Breast epithelium (tissue), 4 donors: ENCODE data around the gene POLN. TPM values are rescaled to one million over a fixed set of nuclear protein-coding genes. Genes with fewer than 3 reads are reported as not detected.

Source experiments
- DNase-seq, 2 donors: peaks; one replicate each; pipeline ENCODE4 v3.0.0-alpha.2; 2019; ENCODE audit warnings: low spot score in 2 of 2
- H3K27ac ChIP-seq, 2 donors: fragments of 200-600 bp; sonication (generic) in 1 of 2; one replicate each; pipeline ENCODE4 v1.5.1; 2016 to 2019; ENCODE audit warnings: mild to moderate bottlenecking in 1 of 2
- H3K27me3 ChIP-seq, 2 donors: fragments of 200-600 bp; sonication (generic) in 1 of 2; one replicate each; pipeline versions ENCODE4 v1.5.1 to v1.6.0; 2017 to 2019; ENCODE audit warnings: control low read depth in 1 of 2, mild to moderate bottlenecking in 1 of 2
- H3K36me3 ChIP-seq: fragments of 200-600 bp; one replicate; pipeline ENCODE4 v1.5.1; 2019
- H3K4me1 ChIP-seq, 2 donors: fragments of 200-600 bp; sonication (generic); one replicate each; pipeline ENCODE4 v1.5.1; 2016 to 2019; ENCODE audit warnings: control low read depth in 1 of 2
- H3K4me3 ChIP-seq, 3 donors: fragments of 200-600 bp; sonication (generic); 1 replicate in 2 of 3; 2 replicates in 1 of 3; pipeline ENCODE4 v1.5.1; 2016 to 2019; ENCODE audit warnings: mild to moderate bottlenecking in 3 of 3, moderate library complexity in 2 of 3
- H3K9me3 ChIP-seq, 2 donors: fragments of 200-600 bp; sonication (generic) in 1 of 2; one replicate each; pipeline ENCODE4 v1.5.1; 2016 to 2019; ENCODE audit warnings: control low read depth in 1 of 2
- CTCF ChIP-seq, 3 donors: fragments of 450-650 bp; IDR thresholded peaks; one replicate each; pipeline ENCODE4 v1.5.1; 2016 to 2017; ENCODE audit warnings: antibody characterized with exemption in 3 of 3, mild to moderate bottlenecking in 3 of 3, moderate library complexity in 3 of 3
- POLR2A ChIP-seq: fragments of 450-650 bp; IDR thresholded peaks from one replicate; pipeline ENCODE4 v1.6.1; 2016; ENCODE audit warnings: antibody characterized with exemption, mild to moderate bottlenecking, moderate library complexity
- POLR2AphosphoS5 ChIP-seq, 3 donors: sonication (generic); formaldehyde crosslinking; IDR thresholded peaks; one replicate each; pipeline ENCODE4 v1.6.1; 2017; ENCODE audit warnings: antibody characterized with exemption in 3 of 3
- intact Hi-C: fragments of 100-400 bp; cut with DNase I; formaldehyde crosslinking; loops from one replicate; pipeline ENCODE4 v1.15.1; 2023; ENCODE audit warnings: low total_unique reads
- total RNA-seq, 3 donors: library from RNA; depleted of rRNA; stranded (reverse); fragments of >200 nt; gene quantifications; one replicate each; pipeline ENCODE4 v1.1.0, GENCODE V29; 2016

Gene POLN
- total RNA-seq, 3 donors from 2014 or later, result 3.3 to 4.7 (median 4.3) TPM

- no peaks in the 10 kb centered on the region for H3K27me3 ChIP-seq
- TF ChIP-seq CTCF (IDR thresholded peaks at IDR 0.05), result no peak
- no peak for TF ChIP-seq POLR2AphosphoS5 (IDR thresholded peaks at IDR 0.05)
- no peak for TF ChIP-seq POLR2A
- DNase-seq, result peak in 1 of 2 donors; percentile 17
- H3K4me1 ChIP-seq, result no peaks in the 10 kb centered on the region
- H3K4me3 ChIP-seq, result no peak overlapping the region
- H3K27ac ChIP-seq, result no peak overlapping the region
- intact Hi-C loops, result no loop called here
- H3K36me3 ChIP-seq, result no peaks in the 10 kb centered on the region
- no peaks in the 10 kb centered on the region for H3K9me3 ChIP-seq
Observed at GRCh38 chr4:2247128-2248043, 5.5 kb upstream of the POLN start.

GRCh38 chr4:2246384-2247127 lies 4.6 kb upstream of the POLN start:
- no peaks in the 10 kb centered on the region for H3K9me3 ChIP-seq
- DNase-seq, result peak in 1 of 2 donors; percentile 15
- TF ChIP-seq POLR2AphosphoS5 (IDR thresholded peaks at IDR 0.05) (no peak), CTCF (IDR thresholded peaks at IDR 0.05) (no peak), POLR2A (no peak)
- H3K4me1 ChIP-seq, result no peaks in the 10 kb centered on the region
- no peaks in the 10 kb centered on the region for H3K27me3 ChIP-seq
- intact Hi-C loops, result no loop called here
- H3K27ac ChIP-seq, result peak overlapping the region in 1 of 2 donors; percentile 77
- no peaks in the 10 kb centered on the region for H3K36me3 ChIP-seq
- no peak overlapping the region for H3K4me3 ChIP-seq

- TF ChIP-seq CTCF (IDR thresholded peaks at IDR 0.05), result no peak
- TF ChIP-seq POLR2A, result no peak
- no peak for TF ChIP-seq POLR2AphosphoS5 (IDR thresholded peaks at IDR 0.05)
- H3K4me1 ChIP-seq, result peaks cover 0 to 4% of the 10 kb centered on the region in 2 donors
- H3K9me3 ChIP-seq, result no peaks in the 10 kb centered on the region
- H3K27me3 ChIP-seq, result no peaks in the 10 kb centered on the region
- intact Hi-C loops, result no loop called here
- peak overlapping the region; percentile 40 to 77 for H3K27ac ChIP-seq
- no peak for DNase-seq
- H3K36me3 ChIP-seq, result no peaks in the 10 kb centered on the region
- H3K4me3 ChIP-seq, result no peak overlapping the region
Observed at GRCh38 chr4:2245787-2246275, 3.9 kb upstream of the POLN start.

GRCh38 chr4:2245057-2245786 lies 3.3 kb upstream of the POLN start:
- peak in 1 of 2 donors; percentile 17 for DNase-seq
- TF ChIP-seq POLR2AphosphoS5 (IDR thresholded peaks at IDR 0.05), result no peak
- no peak for TF ChIP-seq CTCF (IDR thresholded peaks at IDR 0.05)
- TF ChIP-seq POLR2A, result no peak
- Histone ChIP-seq H3K9me3 (no peaks in the 10 kb centered on the region), H3K27me3 (no peaks in the 10 kb centered on the region), H3K36me3 (no peaks in the 10 kb centered on the region), H3K4me3 (no peak overlapping the region), H3K27ac (peak overlapping the region; percentile 40 to 77), H3K4me1 (peaks cover 0 to 10% of the 10 kb centered on the region in 2 donors)
- intact Hi-C loops, result no loop called here
